Esophagus squamous epithelium (tissue), 5 donors: Measurements from ENCODE around the gene SSTR3. TPM values are rescaled to one million over a fixed set of nuclear protein-coding genes. Genes with fewer than 3 reads are reported as not detected.

Source experiments
- DNase-seq: peaks from one replicate; lab custom pipeline; 2025; lab: John Stamatoyannopoulos, UW
- H3K27ac ChIP-seq, 4 donors: fragments of 200-600 bp; sonication (generic); one replicate each; pipeline ENCODE4 v1.5.1; 2016 to 2019; ENCODE audit warnings: mild to moderate bottlenecking in 1 of 4
- H3K27me3 ChIP-seq, 4 donors: fragments of 200-600 bp; sonication (generic); 1 replicate in 3 of 4; 2 replicates in 1 of 4; pipeline versions ENCODE4 v1.5.1 to v1.6.0; 2017 to 2021; ENCODE audit warnings: antibody characterized with exemption in 1 of 4
- H3K36me3 ChIP-seq, 3 donors: fragments of 200-600 bp; sonication (generic); one replicate each; pipeline ENCODE4 v1.5.1; 2016 to 2019
- H3K4me1 ChIP-seq, 3 donors: fragments of 200-600 bp; sonication (generic); one replicate each; pipeline ENCODE4 v1.5.1; 2017 to 2019
- H3K4me3 ChIP-seq, 4 donors: fragments of 200-600 bp; sonication (generic); 1 replicate in 3 of 4; 2 replicates in 1 of 4; pipeline ENCODE4 v1.5.1; 2016 to 2019; ENCODE audit warnings: mild to moderate bottlenecking in 2 of 4, moderate library complexity in 1 of 4
- H3K9me3 ChIP-seq, 3 donors: fragments of 200-600 bp; sonication (generic); one replicate each; pipeline ENCODE4 v1.5.1; 2016 to 2019
- POLR2A ChIP-seq, 4 donors: fragments of 450-650 bp; IDR thresholded peaks; one replicate each; pipeline ENCODE4 v1.6.1; 2017; ENCODE audit warnings: antibody characterized with exemption in 4 of 4, mild to moderate bottlenecking in 4 of 4, moderate library complexity in 3 of 4
- WGBS, 2 donors: methylation state at CpG; one replicate each; pipeline ENCODE4 v1.1.5; 2018; 5-methylcytosine and 5-hydroxymethylcytosine counted together
- intact Hi-C: fragments of 100-400 bp; cut with DNase I; formaldehyde crosslinking; loops from one replicate; pipeline ENCODE4 v1.15.0; 2022
- total RNA-seq, 4 donors: library from RNA; depleted of rRNA; stranded (reverse); fragments of >200 nt; gene quantifications; one replicate each; pipeline ENCODE4 v1.1.0, GENCODE V29; 2016
- TF ChIP-seq, protein P1 (sequence below), 6 experiments: fragments of 450-650 bp in 4 of 6; fragments of 200-600 bp in 2 of 6; sonication (generic) in 2 of 6; IDR thresholded peaks; one replicate each; pipeline ENCODE4 v1.5.1; 2016 to 2019; ENCODE audit warnings: antibody characterized with exemption in 6 of 6, mild to moderate bottlenecking in 4 of 6, moderate library complexity in 4 of 6
- donor health status: DM: yes; HTN: yes; CAD: no.

Gene SSTR3
- total RNA-seq, 4 donors from 2014 or later: not detected

GRCh38 chr22:37175414-37176281, 36.6 kb downstream of the SSTR3 start:
- peaks cover 0 to 39% (median 0%) of the 10 kb centered on the region in 4 donors for H3K27me3 ChIP-seq
- intact Hi-C loops: no loop called here
- 47 to 60% methylated on average over 15 to 16 of the region's 18 CpGs for WGBS, 2 donors
- H3K27ac ChIP-seq: peak overlapping the region in 3 of 4 donors; percentile 42 to 53 (median 45)
- H3K9me3 ChIP-seq: no peaks in the 10 kb centered on the region
- no peak for DNase-seq
- H3K36me3 ChIP-seq: no peaks in the 10 kb centered on the region
- no peak overlapping the region for H3K4me3 ChIP-seq
- peaks cover 31 to 61% (median 35%) of the 10 kb centered on the region in 3 donors for H3K4me1 ChIP-seq
- TF ChIP-seq POLR2A (IDR thresholded peaks at IDR 0.05): no peak
- TF ChIP-seq, protein P1, sequence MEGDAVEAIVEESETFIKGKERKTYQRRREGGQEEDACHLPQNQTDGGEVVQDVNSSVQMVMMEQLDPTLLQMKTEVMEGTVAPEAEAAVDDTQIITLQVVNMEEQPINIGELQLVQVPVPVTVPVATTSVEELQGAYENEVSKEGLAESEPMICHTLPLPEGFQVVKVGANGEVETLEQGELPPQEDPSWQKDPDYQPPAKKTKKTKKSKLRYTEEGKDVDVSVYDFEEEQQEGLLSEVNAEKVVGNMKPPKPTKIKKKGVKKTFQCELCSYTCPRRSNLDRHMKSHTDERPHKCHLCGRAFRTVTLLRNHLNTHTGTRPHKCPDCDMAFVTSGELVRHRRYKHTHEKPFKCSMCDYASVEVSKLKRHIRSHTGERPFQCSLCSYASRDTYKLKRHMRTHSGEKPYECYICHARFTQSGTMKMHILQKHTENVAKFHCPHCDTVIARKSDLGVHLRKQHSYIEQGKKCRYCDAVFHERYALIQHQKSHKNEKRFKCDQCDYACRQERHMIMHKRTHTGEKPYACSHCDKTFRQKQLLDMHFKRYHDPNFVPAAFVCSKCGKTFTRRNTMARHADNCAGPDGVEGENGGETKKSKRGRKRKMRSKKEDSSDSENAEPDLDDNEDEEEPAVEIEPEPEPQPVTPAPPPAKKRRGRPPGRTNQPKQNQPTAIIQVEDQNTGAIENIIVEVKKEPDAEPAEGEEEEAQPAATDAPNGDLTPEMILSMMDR (IDR thresholded peaks at IDR 0.05): no peak

DNA sequence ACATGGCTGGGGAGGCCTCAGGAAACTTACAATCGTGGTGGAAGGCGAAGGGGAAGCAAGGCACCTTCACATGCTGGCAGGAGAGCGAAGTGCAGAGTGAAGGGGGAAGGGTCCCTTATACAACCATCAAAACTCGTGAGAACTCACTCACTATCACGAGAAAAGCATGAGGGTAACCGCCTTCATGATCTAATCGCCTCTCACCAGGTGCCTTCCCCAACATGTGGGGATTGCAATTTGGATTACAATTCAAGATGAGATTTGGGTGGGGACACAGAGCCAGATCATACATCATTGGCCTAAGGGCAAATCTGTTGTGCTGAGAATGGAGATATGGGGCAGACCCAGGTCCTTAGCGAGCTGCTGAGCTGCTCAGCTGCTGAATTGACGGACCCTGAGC, 37.3 kb downstream of the SSTR3 start:
- 82 to 91% methylated on average over 8 to 9 of the region's 9 CpGs for WGBS, 2 donors
- Histone ChIP-seq H3K4me1 (peaks cover 35 to 60% (median 35%) of the 10 kb centered on the region in 3 donors), H3K9me3 (no peaks in the 10 kb centered on the region), H3K36me3 (no peaks in the 10 kb centered on the region), H3K4me3 (no peak overlapping the region), H3K27me3 (peaks cover 0 to 39% (median 0%) of the 10 kb centered on the region in 4 donors), H3K27ac (no peak overlapping the region)
- no peak for TF ChIP-seq POLR2A (IDR thresholded peaks at IDR 0.05)
- TF ChIP-seq, protein P1 (IDR thresholded peaks at IDR 0.05): no peak
- DNase-seq: no peak
- intact Hi-C loops: no loop called here

- H3K36me3 ChIP-seq: no peaks in the 10 kb centered on the region
- intact Hi-C loops: no loop called here
- H3K9me3 ChIP-seq: no peaks in the 10 kb centered on the region
- H3K4me1 ChIP-seq: peaks cover 28 to 48% (median 31%) of the 10 kb centered on the region in 3 donors
- DNase-seq: no peak
- H3K27ac ChIP-seq: no peak overlapping the region
- WGBS, 2 donors: 62 to 72% methylated on average over 2 to 6 of the region's 6 CpGs
- H3K27me3 ChIP-seq: peaks cover 0 to 45% (median 0%) of the 10 kb centered on the region in 4 donors
- no peak overlapping the region for H3K4me3 ChIP-seq
- TF ChIP-seq, protein P1 (IDR thresholded peaks at IDR 0.05): no peak
- TF ChIP-seq POLR2A (IDR thresholded peaks at IDR 0.05): no peak
Observed at GRCh38 chr22:37173709-37174108, 38.6 kb downstream of the SSTR3 start.

DNA sequence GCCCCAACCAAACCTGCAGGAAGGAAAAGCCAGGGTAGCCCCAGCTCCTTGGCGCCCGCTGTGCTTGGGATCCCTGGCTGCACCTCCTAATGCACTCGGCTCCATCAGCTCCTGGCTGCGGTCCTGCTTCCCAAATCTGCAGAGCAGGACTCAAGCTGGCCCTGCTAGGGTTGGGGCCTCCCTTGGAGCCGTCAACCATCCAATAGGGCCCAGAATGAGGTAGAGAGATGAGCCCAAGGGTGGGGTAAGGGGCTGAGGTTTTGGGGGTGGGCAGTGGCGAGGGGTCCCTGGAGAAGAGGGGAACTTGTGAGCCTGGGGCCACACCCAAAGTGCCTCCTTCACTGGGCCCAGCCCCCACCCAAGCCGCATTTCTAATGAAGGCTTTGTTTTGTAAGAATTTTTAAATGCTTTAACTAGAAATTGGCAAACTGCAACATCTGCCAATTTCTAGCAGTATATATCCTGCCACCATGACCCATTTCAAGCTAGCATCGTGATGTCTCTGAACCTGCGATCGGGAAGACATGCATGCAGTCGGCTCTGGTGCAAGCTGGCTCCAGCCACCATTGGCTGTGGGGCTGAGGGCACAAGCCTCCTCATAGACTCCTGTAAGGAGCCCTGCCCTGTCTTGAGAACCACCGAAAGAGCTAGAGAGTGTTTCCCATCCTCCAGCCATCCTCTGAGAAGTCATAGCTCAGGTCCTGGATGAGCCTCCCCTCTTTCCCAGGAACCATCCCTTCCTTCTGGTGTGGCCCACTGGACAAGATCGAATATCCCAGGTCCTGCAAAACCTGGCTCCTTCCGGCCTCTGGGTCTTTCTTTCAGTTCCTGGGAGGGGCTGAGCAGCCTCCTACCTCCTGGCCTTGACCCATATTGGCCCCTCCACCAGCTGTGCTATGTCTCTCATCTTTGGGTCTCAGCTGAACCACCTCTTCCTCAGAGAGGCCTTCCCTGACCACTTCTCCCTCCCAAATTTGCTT, 39.7 kb downstream of the SSTR3 start:
- 88 to 89% methylated on average over 12 to 13 of the region's 14 CpGs for WGBS, 2 donors

More for the DNA sequence above, 39.7 kb downstream of the SSTR3 start:
- TF ChIP-seq, protein P1 (IDR thresholded peaks at IDR 0.05): no peak
- TF ChIP-seq POLR2A (IDR thresholded peaks at IDR 0.05): no peak
- no peak for DNase-seq
- Histone ChIP-seq H3K36me3 (no peaks in the 10 kb centered on the region), H3K9me3 (no peaks in the 10 kb centered on the region), H3K27ac (no peak overlapping the region), H3K4me1 (peaks cover 19 to 48% (median 30%) of the 10 kb centered on the region in 3 donors), H3K4me3 (no peak overlapping the region), H3K27me3 (peaks cover 0 to 43% (median 0%) of the 10 kb centered on the region in 4 donors)
- intact Hi-C loops: no loop called here
